BJ (cell line): ENCODE results near the gene NAA80. TPM values are rescaled to one million over a fixed set of nuclear protein-coding genes. Genes with fewer than 3 reads are reported as not detected.

ENCODE experiments used
- CTCF ChIA-PET: fragments of 350-600 bp; formaldehyde crosslinking; extraction: SDS; loops from one replicate; lab custom pipeline; 2021; ENCODE audit warnings: antibody characterized with exemption, inconsistent platforms; lab: Yijun Ruan, JAX
- POLR2A ChIA-PET: fragments of 300-600 bp; sonication (Branson Sonifier 250); formaldehyde crosslinking; extraction: SDS; loops from one replicate; lab custom pipeline; 2021; ENCODE audit warnings: antibody characterized with exemption; lab: Charles Lee
- DNase-seq: peaks from one replicate; pipeline ENCODE4 v3.0.0-alpha.2; 2011; ENCODE audit warnings: low read depth
- H3K27me3 ChIP-seq: 2 replicates; pipeline ENCODE4 v1.6.0; 2011; ENCODE audit warnings: low read length; ENCODE audit not compliant: control insufficient read depth, insufficient read depth
- H3K36me3 ChIP-seq: 2 replicates; pipeline ENCODE4 v1.5.1; 2011; ENCODE audit warnings: low read length; ENCODE audit not compliant: control insufficient read depth, insufficient read depth
- H3K4me3 ChIP-seq: 2 replicates; pipeline ENCODE4 v1.5.1; 2011; ENCODE audit warnings: low read depth, mild to moderate bottlenecking, control low read depth, low read length
- CTCF ChIP-seq: IDR thresholded peaks from 2 replicates; pipeline ENCODE4 v1.5.1; 2011; ENCODE audit warnings: low read depth, mild to moderate bottlenecking, control low read depth, inconsistent platforms, low read length, moderate library complexity; ENCODE audit not compliant: insufficient read depth
- polyA plus RNA-seq: library from polyadenylated mRNA; depleted of rRNA; stranded (reverse); fragments of >200 nt; gene quantifications from 2 replicates; pipeline ENCODE4 v1.2.3, GENCODE V29; 2011

NAA80 gene
- polyA plus RNA-seq, 1 experiment: 5.8 TPM

GRCh38 chr3:50295553-50296431 lies 3.4 kb downstream of the NAA80 start:
- Histone ChIP-seq H3K4me3 (no peak overlapping the region), H3K36me3 (no peaks in the 10 kb centered on the region; the same call in 1 of the 2 replicates), H3K27me3 (no peaks in the 10 kb centered on the region)
- CTCF ChIA-PET: interaction anchor here (0.8 kb wide), 1 partner anchor 36 kb away, joined by 3 read pairs; no protein-coding TSS in a partner anchor
- no peak for TF ChIP-seq CTCF
- POLR2A ChIA-PET: no interaction called here
- DNase-seq: no peak

DNA sequence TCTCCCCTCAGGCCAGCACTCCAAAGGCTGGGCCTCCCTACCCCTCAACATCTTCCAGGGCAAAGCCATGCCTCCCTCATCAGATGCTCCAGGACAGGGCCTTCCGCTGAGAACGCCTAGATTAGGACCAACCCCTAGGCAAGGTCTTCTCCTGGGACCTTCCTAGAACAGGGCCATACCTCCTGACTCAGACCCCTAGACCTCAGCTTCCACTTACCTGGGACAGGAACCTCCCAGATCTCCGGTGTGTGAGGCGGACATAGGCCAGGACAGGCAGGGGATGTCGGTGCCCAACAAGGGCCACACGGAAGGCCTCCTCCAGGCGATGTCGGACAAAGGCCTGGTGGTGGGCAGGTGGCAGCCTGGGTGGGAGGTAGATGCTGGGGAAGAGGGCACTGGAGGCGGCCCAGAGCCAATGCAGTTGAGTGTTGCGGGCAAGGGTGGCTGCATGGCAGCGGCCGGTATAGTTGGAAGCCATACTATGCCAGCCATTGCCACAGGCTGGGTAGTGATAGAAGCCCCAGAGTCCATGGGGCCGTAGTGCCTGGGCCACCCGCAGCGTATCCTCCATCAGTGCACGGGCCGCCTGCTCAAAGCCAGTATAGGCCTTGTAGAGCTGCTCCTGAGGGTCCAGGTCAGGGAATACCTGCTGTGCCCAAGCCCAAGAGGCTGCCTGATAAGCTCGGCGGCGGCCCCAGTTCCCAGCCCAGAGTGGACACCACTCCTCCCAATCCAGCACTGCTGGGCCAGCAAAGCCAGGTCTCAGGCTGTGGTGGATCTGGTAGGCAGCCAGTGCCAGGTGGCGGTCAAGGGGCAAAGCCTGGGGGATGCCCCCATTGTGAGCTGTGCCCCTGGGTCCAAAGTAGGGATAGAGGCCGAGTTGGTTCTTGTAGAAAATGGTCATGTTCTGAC lies 4.5 kb downstream of the NAA80 start:
- Histone ChIP-seq H3K27me3 (no peaks in the 10 kb centered on the region), H3K36me3 (peaks cover 8% of the 10 kb centered on the region), H3K4me3 (no peak overlapping the region)
- TF ChIP-seq CTCF: no peak
- ChIA-PET POLR2A (no interaction called here), CTCF (interaction anchor here (0.8 to 1.6 kb wide), 3 partner anchors 35 to 69 kb away, joined by 3 to 4 read pairs (median 3); no protein-coding TSS in a partner anchor)
- no peak for DNase-seq

- peaks cover 13% of the 10 kb centered on the region for H3K36me3 ChIP-seq
- ChIA-PET CTCF (interaction anchor here (0.7 to 1.6 kb wide), 4 partner anchors 30 to 68 kb away, joined by 3 to 5 read pairs (median 4); no protein-coding TSS in a partner anchor), POLR2A (no interaction called here)
- H3K4me3 ChIP-seq: no peak overlapping the region
- no peak for DNase-seq
- TF ChIP-seq CTCF: no peak
- H3K27me3 ChIP-seq: no peaks in the 10 kb centered on the region
Measured at GRCh38 chr3:50294089-50294488, 5.1 kb downstream of the NAA80 start.

DNA sequence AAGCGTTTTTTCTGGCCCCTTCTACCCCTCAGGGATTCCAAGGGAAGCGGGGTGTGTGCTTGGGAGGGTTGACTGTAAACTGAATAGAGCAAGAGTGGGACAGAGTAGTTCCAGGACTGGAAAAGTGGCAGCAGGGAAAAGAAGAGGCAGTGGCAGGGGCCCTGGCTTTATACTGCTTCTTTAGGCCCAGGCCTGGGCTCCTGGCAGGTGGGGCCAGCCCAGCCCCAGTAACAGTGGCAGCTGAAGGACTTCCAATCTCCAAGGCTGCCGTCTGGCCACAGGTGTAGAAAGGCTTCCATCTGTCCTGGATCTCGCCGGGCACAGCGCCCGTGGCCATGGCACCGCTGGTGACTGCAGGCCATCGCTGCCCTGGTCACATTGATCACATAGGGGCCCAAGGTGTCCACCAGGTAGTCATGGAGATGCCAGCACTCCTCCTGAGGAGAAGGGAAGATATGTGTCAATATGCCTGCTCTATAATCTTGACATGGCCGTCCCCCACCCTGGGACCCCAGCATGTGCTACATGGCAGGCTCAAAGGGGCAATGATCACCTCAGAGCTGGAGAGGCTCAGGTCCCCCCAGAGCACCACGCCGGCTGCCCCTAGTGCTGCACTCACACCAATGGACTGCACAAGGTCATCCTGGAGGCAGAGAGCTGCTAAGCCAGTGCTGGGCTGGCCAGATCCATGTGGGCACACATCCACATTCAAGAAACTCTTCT lies 6.0 kb downstream of the NAA80 start:
- CTCF ChIA-PET: interaction anchor here (0.6 to 1.6 kb wide), 7 partner anchors 21 to 67 kb away, joined by 3 to 5 read pairs (median 3); no protein-coding TSS in a partner anchor
- no peaks in the 10 kb centered on the region for H3K27me3 ChIP-seq
- H3K4me3 ChIP-seq: no peak overlapping the region
- DNase-seq: no peak
- no peak for TF ChIP-seq CTCF
- POLR2A ChIA-PET: no interaction called here
- H3K36me3 ChIP-seq: peaks cover 21% of the 10 kb centered on the region
